Pancreas (tissue), 10 donors: ENCODE measurements around the gene FGF9. TPM values are rescaled to one million over a fixed set of nuclear protein-coding genes. Genes with fewer than 3 reads are reported as not detected.

Source experiments
- ATAC-seq, 4 donors: fragments of 200-7000 bp; cut with Tn5 transposase; one replicate each; pipeline versions ENCODE4 v1.8.0 to v1.9.1; 2020; ENCODE audit warnings: mild to moderate bottlenecking in 4 of 4, moderate library complexity in 4 of 4
- DNase-seq, 6 donors: peaks; one replicate each; pipeline ENCODE4 v3.0.0-alpha.2; 2020
- FAIRE-seq: peaks from 2 replicates; lab custom pipeline; 2012; peaks lifted over from hg19 to GRCh38; lab: Jason Lieb, UNC
- H3K27ac ChIP-seq, 4 donors: fragments of 200-600 bp; sonication (generic); 1 replicate in 3 of 4; 2 replicates in 1 of 4; pipeline versions ENCODE4 v1.5.0 to v1.8.0; 2020
- H3K27me3 ChIP-seq, 4 donors: fragments of 200-600 bp; one replicate each; pipeline ENCODE4 v1.8.0; 2021
- H3K36me3 ChIP-seq, 3 donors: fragments of 200-600 bp; sonication (generic) in 1 of 3; one replicate each; pipeline versions ENCODE4 v1.5.0 to v1.8.0; 2020 to 2021
- H3K4me1 ChIP-seq, 3 donors: fragments of 200-600 bp; one replicate each; pipeline ENCODE4 v1.8.0; 2021
- H3K4me3 ChIP-seq, 4 donors: fragments of 200-600 bp; sonication (generic) in 2 of 4; one replicate each; pipeline versions ENCODE4 v1.5.0 to v1.8.0; 2020 to 2021
- H3K9me3 ChIP-seq, 4 donors: fragments of 200-600 bp; one replicate each; pipeline ENCODE4 v1.8.0; 2021
- WGBS, 2 donors: extraction: QIAGEN DNeasy Blood & Tissue Kit; methylation state at CpG; one replicate each; pipeline ENCODE4 v1.1.7; 2013; 5-methylcytosine and 5-hydroxymethylcytosine counted together
- intact Hi-C, 3 donors: fragments of 100-400 bp; cut with DNase I; formaldehyde crosslinking; loops; one replicate each; pipeline versions ENCODE4 v1.11.1 to v1.14.2; 2022
- polyA plus RNA-seq, 2 donors: library from polyadenylated mRNA; stranded (reverse); fragments of 200-250 nt; gene quantifications; one replicate each; pipeline ENCODE4 v1.2.3, GENCODE V29; 2013
- total RNA-seq, 6 donors: library from RNA; stranded (reverse); fragmentation: NEBNext Ultra II Directional in 4 of 6; extraction: Animal tissue kit (Norgen Biotek cat#: 25700) in 4 of 6; gene quantifications; one replicate each; pipeline versions ENCODE4 v1.2.1 to v1.2.4, GENCODE V29; 2021 to 2023
- TF ChIP-seq, protein P1 (sequence below), 4 donors: fragments of 200-600 bp; sonication (generic) in 3 of 4; IDR thresholded peaks; one replicate each; pipeline versions ENCODE4 v1.5.0 to v1.8.0; 2021; ENCODE audit warnings: antibody characterized with exemption in 4 of 4
- donor health status: healthy with polysubstance abuse.
- donor health status: DM: no; HTN: no; CAD: no; lungs with moderate emphysema.
- donor health status: DM: no; HTN: no; CAD: no.
- donor health status: control.
- donor health status: control.
- donor health status: Bipolar disorder and iron deficiency.
- donor health status: DM: yes; HTN: yes; CAD: no.
- donor health status: DM: no; HTN: no; CAD: no.
- donor health status: DM: no; HTN: no; CAD: no.
- donor health status: DM: yes; HTN: yes; CAD: no.

FGF9 gene
- total and polyA plus RNA-seq, 8 donors, result 0.16 to 0.92 (median 0.39) TPM

DNA sequence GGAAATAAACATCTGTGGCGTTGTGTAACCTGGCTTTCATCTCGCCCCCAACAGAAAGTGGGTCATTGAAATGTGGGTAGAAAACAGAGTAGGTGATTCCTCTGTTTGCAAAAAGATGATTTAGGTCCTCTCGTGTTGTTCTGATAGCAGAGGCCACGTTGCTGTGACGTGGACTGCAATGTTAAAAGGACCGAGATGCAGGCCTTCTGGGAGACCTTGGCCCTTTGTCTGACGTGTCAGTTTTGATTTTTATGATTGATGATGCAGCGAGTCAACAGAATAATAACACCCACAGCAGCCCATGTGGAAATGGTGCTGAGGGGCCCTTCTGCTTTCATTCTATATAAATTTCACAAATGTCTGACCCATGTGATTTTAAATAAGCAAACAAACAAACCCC, 68.9 kb downstream of the FGF9 start:
- DNase-seq, result no peak
- no peak for FAIRE-seq
- 31 to 34% methylated on average over 8 of the region's 8 CpGs for WGBS, 2 donors
- TF ChIP-seq, protein P1, sequence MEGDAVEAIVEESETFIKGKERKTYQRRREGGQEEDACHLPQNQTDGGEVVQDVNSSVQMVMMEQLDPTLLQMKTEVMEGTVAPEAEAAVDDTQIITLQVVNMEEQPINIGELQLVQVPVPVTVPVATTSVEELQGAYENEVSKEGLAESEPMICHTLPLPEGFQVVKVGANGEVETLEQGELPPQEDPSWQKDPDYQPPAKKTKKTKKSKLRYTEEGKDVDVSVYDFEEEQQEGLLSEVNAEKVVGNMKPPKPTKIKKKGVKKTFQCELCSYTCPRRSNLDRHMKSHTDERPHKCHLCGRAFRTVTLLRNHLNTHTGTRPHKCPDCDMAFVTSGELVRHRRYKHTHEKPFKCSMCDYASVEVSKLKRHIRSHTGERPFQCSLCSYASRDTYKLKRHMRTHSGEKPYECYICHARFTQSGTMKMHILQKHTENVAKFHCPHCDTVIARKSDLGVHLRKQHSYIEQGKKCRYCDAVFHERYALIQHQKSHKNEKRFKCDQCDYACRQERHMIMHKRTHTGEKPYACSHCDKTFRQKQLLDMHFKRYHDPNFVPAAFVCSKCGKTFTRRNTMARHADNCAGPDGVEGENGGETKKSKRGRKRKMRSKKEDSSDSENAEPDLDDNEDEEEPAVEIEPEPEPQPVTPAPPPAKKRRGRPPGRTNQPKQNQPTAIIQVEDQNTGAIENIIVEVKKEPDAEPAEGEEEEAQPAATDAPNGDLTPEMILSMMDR (IDR thresholded peaks at IDR 0.05), result no peak
- Histone ChIP-seq H3K9me3 (no peaks in the 10 kb centered on the region), H3K4me3 (no peak overlapping the region), H3K27ac (no peak overlapping the region), H3K36me3 (no peaks in the 10 kb centered on the region), H3K27me3 (no peaks in the 10 kb centered on the region), H3K4me1 (no peaks in the 10 kb centered on the region)
- intact Hi-C loops, result no loop called here
- ATAC-seq, result no peak

DNA sequence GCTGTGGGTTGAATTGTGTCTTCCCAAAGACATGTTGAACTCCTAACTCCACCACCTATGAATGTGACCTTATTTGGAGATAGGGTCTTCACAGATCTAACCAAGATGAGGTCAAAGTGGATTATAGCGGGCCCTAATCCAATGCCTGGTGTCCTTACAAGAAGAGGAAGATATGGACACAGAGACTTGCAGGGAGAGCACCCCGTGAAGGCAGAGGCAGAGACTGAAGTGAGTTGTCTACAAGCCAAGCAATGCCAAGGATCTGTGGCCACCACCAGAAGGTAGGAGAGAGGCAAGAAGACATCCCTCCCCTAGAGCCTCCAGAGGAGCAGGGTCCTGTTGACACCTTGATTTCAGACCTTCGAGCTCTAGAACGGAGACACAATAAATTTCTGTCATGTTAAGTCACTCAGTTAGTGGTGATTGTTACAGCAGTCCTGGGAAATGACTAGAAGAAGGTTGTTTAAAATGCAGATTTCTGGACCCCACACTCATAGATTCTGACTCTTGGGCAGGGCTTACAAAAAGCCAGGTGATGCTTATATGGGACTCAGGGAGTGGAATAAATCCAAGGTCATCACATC, 70.6 kb downstream of the FGF9 start:
- H3K4me3 ChIP-seq, result no peak overlapping the region
- no peak for ATAC-seq
- no peaks in the 10 kb centered on the region for H3K9me3 ChIP-seq
- H3K27me3 ChIP-seq, result no peaks in the 10 kb centered on the region
- TF ChIP-seq, protein P1 (IDR thresholded peaks at IDR 0.05), result no peak
- H3K4me1 ChIP-seq, result no peaks in the 10 kb centered on the region
- intact Hi-C loops, result no loop called here
- no peak for DNase-seq
- no peak for FAIRE-seq
- 92 to 93% methylated on average over 4 of the region's 4 CpGs for WGBS, 2 donors
- H3K36me3 ChIP-seq, result no peaks in the 10 kb centered on the region
- no peak overlapping the region for H3K27ac ChIP-seq

DNA sequence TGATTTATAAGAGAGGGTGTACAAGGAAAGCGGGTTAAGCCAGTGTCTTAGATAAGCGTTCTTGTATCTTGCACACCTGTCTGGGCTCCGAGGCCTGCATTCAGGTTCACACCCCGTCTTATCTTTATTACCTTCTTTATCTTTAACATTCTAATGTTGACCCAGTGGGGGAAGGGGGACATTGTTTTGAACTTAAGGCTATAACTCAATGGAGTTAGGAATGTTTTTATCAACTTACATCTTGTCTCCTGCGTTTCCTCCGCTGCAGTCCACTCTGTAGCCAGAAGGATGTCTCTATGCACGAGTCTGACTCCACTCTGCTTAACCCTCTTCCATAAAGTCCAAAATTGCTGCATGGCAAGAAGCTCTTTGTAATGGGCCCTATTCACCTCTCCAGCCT, 71.2 kb downstream of the FGF9 start:
- H3K36me3 ChIP-seq, result no peaks in the 10 kb centered on the region
- DNase-seq (no peak), ATAC-seq (no peak), FAIRE-seq (no peak)
- no peaks in the 10 kb centered on the region for H3K9me3 ChIP-seq
- no peak overlapping the region for H3K27ac ChIP-seq
- H3K4me3 ChIP-seq, result no peak overlapping the region
- intact Hi-C loops, result no loop called here
- no peaks in the 10 kb centered on the region for H3K27me3 ChIP-seq
- no peaks in the 10 kb centered on the region for H3K4me1 ChIP-seq
- WGBS, 2 donors, result 24 to 26% methylated on average over 7 of the region's 7 CpGs
- TF ChIP-seq, protein P1 (IDR thresholded peaks at IDR 0.05), result no peak

DNA sequence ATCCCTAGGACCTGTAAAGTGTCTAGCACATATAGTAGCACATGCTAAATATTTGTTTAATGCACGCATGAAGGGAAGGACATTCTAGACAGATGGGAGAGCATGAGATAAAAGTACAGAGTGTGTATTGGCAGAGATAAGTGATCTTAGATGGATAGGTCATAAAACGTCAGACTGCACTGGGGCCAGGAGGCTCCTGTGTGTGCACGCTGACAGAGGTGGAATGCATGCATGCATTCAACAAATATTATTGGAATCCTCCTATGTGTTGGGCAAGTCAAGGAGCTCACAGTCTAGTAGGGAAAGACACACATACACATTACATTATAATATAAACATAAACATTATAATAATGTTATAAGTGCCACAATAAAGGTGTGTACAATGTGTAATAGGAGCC, 73.3 kb downstream of the FGF9 start:
- WGBS, 2 donors, result 36 to 40% methylated on average over 3 of the region's 3 CpGs
- H3K36me3 ChIP-seq, result no peaks in the 10 kb centered on the region
- no peaks in the 10 kb centered on the region for H3K9me3 ChIP-seq
- FAIRE-seq (no peak), DNase-seq (no peak), ATAC-seq (no peak)
- intact Hi-C loops, result no loop called here
- no peak overlapping the region for H3K27ac ChIP-seq
- H3K4me3 ChIP-seq, result no peak overlapping the region
- no peaks in the 10 kb centered on the region for H3K4me1 ChIP-seq
- TF ChIP-seq, protein P1 (IDR thresholded peaks at IDR 0.05), result no peak
- H3K27me3 ChIP-seq, result no peaks in the 10 kb centered on the region

DNA sequence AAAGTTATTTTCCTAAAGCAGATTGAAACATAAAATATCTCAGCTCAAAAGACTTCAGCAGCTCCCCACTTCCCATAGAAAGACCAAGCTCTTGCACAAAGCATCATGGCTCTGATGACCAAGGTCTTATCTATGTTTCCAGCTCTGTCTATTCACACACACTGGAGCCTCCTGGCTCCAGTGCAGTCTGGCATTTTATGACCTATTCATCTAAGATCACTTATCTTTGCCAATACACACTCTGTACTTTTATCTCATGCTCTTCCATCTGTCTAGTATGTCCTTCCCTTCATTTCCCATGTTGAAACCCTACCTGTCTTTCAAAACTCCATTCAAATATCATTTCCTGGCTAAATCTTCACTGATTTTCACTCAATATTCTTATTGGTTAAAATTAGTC, 74.4 kb downstream of the FGF9 start:
- H3K27me3 ChIP-seq, result no peaks in the 10 kb centered on the region
- H3K4me3 ChIP-seq, result no peak overlapping the region
- TF ChIP-seq, protein P1 (IDR thresholded peaks at IDR 0.05), result no peak
- DNase-seq, result no peak
- H3K36me3 ChIP-seq, result no peaks in the 10 kb centered on the region
- FAIRE-seq, result no peak
- no peak overlapping the region for H3K27ac ChIP-seq
- H3K4me1 ChIP-seq, result no peaks in the 10 kb centered on the region
- no peak for ATAC-seq
- intact Hi-C loops, result no loop called here
- no peaks in the 10 kb centered on the region for H3K9me3 ChIP-seq
